ENCODE results near the gene FGD5. TPM values are rescaled to one million over a fixed set of nuclear protein-coding genes. Genes with fewer than 3 reads are reported as not detected.
"Not testable (repeated sequence)": the region's sequence is repeated elsewhere in the genome, so short reads cannot be mapped to it uniquely, and the experiment has no call there.

The FGD5 gene
- polyA plus RNA-seq, 3 donors: 22.7 to 27.0 (median 23.6) TPM

GRCh38 chr3:14803981-14804834 lies 14.6 kb upstream of the FGD5 start:
- no peak for DNase-seq (ENCODE audit: low read depth in 3 of 3, low spot score in 2 of 3)

GRCh38 chr3:14804835-14805780 lies 13.7 kb upstream of the FGD5 start:
- no peak for DNase-seq (ENCODE audit: low read depth in 3 of 3, low spot score in 2 of 3)

- DNase-seq (ENCODE audit: low read depth in 3 of 3, low spot score in 2 of 3): no peak
Observed at GRCh38 chr3:14805961-14806537, 12.7 kb upstream of the FGD5 start.

DNA sequence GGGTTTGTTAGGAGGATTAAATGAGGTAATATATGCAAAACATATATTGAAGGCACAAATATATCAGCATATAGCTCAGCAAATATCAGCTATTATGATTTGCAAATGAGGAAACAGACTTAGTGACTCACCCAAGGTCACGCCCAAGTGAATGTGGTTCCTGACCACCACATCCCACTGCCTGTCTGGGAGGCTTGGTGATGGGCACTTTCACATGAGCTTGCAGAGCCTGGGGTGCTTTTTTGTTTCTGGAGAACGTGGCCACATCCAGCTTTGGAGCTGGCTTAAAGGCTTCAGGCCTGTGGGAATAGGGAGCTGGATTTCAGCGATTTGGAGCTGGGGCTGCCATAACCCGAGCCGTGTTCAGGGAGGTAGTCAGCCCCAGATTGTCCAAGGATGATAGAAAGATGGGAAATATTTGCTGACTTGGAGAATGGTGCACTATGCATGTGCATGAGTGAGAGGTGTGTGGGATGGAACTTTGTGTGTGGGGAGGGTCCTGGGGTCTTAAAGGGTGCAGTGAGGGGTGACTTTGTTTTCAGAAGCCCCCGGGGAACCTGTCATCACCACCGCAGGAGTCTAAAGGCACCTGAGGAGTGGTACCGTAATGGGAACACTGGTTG lies 12.0 kb upstream of the FGD5 start:
- DNase-seq (ENCODE audit: low read depth in 3 of 3, low spot score in 2 of 3): no peak

GRCh38 chr3:14808025-14808424 lies 10.7 kb upstream of the FGD5 start:
- DNase-seq (ENCODE audit: low read depth in 3 of 3, low spot score in 2 of 3): no peak

- no peak for DNase-seq (ENCODE audit: low read depth in 3 of 3, low spot score in 2 of 3)
Observed at GRCh38 chr3:14808502-14809266, 10.1 kb upstream of the FGD5 start.

DNA sequence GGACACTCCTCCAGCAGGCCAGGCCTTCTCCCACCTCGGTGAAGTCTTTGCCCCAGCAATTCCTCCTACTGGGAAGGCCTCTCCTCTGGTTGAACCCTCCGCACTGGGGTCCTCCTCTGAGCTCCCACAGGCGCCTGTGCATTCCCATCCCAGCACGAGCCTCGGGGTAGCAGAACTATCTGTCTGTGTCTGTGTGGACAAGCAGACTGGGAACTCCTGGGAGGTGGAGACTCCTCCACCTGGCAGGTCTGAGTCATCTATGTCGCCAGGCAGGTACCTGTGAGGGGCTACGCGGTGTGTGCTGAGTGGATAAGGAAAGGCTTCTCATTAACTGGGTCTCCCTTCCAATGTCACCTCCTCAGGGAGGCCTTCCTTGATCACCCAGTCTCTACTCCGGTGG lies 9.2 kb upstream of the FGD5 start:
- DNase-seq (ENCODE audit: low read depth in 3 of 3, low spot score in 2 of 3): not testable (repeated sequence)

DNA sequence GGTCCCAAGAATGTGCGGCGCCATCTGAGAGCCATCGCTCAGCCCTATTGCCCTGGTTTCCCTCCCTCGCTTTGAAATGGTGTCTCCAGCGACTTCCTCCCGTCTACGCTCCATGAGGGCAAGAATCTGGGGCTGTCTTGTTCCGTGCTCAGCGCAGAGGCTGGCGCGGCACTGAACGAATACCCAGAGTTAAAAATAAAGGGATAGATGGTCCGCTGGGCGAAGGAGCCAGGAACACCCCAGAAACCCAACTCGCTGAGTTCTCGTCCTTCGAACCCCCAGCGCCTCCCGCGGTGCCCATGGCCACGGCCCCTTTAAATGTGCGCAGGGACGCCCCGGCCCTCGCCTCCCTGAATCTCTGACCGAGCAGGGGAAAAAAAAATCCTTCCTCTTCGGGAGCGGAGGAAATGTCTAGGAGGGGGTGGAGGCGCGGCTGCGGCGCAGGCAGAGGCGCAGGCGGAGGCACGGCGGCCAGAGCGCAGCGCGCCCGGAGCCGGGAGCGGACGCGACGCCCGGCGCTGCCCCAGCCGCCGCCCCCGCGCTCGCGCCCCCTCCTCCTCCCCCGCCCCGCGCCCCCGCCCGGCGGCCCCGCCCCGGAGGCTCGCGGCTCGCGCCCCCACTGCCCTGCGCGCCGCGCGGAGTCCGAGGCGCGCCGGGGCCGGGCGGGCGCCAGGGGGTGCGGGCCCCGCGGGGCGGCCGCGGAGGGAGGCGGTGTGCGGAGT lies 8.5 kb upstream of the FGD5 start:
- DNase-seq (ENCODE audit: low read depth in 3 of 3, low spot score in 2 of 3): no peak

- DNase-seq (ENCODE audit: low read depth in 3 of 3, low spot score in 2 of 3): no peak
Observed at GRCh38 chr3:14810801-14811661, 7.7 kb upstream of the FGD5 start.

DNA sequence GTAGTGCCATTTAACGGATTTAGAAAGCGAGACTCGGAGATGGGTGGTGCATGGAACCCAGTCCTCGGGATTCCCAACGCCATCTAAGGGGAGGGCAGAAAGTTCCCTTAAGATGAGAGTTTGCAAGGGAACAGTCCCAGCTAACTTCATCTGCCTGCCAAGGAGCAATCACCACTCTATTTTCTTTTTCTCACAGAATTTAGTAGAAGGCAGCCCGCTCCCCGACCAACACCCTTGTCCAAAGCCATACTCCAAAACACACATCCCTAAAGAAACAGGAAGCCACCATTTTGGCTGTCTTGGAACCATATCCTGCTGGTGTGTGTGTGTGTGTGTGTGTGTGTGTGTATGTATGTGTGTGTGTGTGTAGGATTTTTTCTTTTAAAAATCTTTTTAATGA lies 7.1 kb upstream of the FGD5 start:
- DNase-seq (ENCODE audit: low read depth in 3 of 3, low spot score in 2 of 3): no peak

GRCh38 chr3:14812196-14812790 lies 6.5 kb upstream of the FGD5 start:
- no peak for DNase-seq (ENCODE audit: low read depth in 3 of 3, low spot score in 2 of 3)

- DNase-seq (ENCODE audit: low read depth in 3 of 3, low spot score in 2 of 3): no peak
Observed at GRCh38 chr3:14814411-14814871, 4.3 kb upstream of the FGD5 start.

DNA sequence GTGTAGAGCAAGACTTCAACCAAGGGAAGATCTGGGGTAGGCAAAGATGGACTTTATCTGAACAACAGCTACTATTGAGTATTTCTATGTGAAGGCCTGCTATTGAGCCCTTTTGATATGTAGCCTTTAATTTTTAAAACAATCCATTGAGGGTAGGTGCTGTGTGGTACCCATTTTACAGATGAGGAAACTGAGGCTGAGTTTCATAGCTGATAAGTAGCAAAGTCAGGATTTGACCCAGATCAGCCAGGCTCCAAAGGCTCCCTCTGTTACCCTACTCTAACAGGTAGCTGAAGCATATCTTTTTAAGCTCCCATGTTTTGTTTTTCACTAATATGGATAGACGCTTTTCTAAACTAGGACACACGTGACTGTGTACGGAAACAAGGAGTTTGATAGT lies 2.4 kb upstream of the FGD5 start:
- DNase-seq (ENCODE audit: low read depth in 3 of 3, low spot score in 2 of 3): no peak

DNA sequence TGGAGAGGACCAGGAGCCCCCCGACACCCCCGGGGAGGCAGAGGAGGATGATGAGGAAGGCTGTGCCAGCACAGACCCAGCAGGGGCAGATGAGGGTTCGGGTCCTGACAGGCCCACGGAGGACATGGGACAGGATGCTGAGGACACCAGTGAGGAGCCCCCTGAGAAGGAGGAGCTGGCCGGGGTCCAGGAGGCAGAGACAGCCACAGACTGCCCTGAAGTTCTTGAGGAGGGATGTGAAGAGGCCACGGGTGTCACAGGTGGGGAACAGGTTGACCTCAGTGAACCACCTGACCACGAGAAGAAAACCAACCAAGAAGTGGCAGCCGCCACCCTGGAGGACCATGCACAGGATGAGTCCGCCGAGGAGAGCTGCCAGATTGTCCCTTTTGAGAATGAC lies 909 bp downstream of the FGD5 start:
- DNase-seq (ENCODE audit: low read depth in 3 of 3, low spot score in 2 of 3): no peak

GRCh38 chr3:14820156-14820555 lies 1.4 kb downstream of the FGD5 start:
- no peak for DNase-seq (ENCODE audit: low read depth in 3 of 3, low spot score in 2 of 3)

GRCh38 chr3:14821151-14821550 lies 2.4 kb downstream of the FGD5 start:
- DNase-seq (ENCODE audit: low read depth in 3 of 3, low spot score in 2 of 3): no peak

DNA sequence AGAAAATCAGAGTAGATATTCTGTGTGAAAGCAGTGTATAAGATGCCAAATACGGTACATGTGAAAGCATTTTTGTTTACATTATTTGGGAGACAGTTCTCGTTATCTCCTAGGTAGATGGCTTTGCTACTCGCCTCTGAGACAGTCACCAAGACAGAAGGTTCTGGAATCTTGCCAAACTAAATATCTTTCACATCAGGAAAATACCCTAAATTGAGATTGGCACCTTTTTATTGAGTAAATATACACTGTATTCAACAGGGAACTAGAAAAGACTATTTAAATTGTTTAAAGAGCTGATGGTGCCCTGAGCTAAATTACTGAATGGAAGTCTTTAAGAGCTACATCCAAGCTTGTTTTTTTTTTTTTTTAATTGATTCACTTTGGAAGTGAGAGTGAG lies 3.4 kb downstream of the FGD5 start:
- no peak for DNase-seq (ENCODE audit: low read depth in 3 of 3, low spot score in 2 of 3)

All from right renal cortex interstitium (tissue), 3 donors.